SK-N-SH treated with all-trans-retinoic acid at 6 μM for 48 hours (cell line): ENCODE measurements around the gene GDF9.
"Not testable (repeated sequence)": the region's sequence is repeated elsewhere in the genome, so short reads cannot be mapped to it uniquely, and the experiment has no call there.

ENCODE experiments used
- OSR1 ChIP-seq: fragments of 250-450 bp; sonication (Bioruptor Pico); IDR thresholded peaks from 2 replicates; pipeline ENCODE4 v1.8.0; 2022; ENCODE audit warnings: moderate library complexity, mild to moderate bottlenecking, inconsistent platforms
- TCF4 ChIP-seq: fragments of 250-450 bp; sonication (Bioruptor Pico); IDR thresholded peaks from 2 replicates; pipeline ENCODE4 v1.8.0; 2021; ENCODE audit warnings: mild to moderate bottlenecking, moderate library complexity, borderline replicate concordance
- ZNF8 ChIP-seq: fragments of 450-650 bp; formaldehyde crosslinking; IDR thresholded peaks from 2 replicates; pipeline ENCODE4 v1.5.0; 2020; ENCODE audit warnings: mild to moderate bottlenecking, moderate library complexity
- TF ChIP-seq, protein P1 (sequence below): fragments of 250-450 bp; sonication (Bioruptor Pico); IDR thresholded peaks from 2 replicates; pipeline ENCODE4 v1.8.0; 2020; ENCODE audit warnings: mild to moderate bottlenecking, moderate library complexity, borderline replicate concordance

DNA sequence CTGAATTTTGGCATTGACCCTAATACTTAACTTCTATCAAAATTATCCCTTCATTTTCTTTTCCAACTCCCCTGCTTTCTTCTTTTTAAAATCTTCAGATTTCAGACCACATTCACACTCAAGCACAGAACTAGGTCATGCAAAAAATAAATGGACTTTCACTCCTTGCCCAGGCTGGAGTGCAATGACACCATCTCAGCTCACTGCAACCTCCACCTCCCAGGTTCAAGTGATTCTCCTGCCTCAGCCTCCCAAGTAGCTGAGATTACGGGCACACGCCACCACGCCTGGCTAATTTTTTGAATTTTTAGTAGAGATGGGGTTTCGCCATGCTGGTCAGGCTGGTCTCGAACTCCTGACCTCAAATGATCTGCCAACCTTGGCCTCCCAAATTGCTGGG lies 11.3 kb downstream of the GDF9 start:
- not testable (repeated sequence) for TF ChIP-seq OSR1 (CRISPR knock-in tag); TCF4; ZNF8 (CRISPR knock-in tag)
- TF ChIP-seq, protein P1, sequence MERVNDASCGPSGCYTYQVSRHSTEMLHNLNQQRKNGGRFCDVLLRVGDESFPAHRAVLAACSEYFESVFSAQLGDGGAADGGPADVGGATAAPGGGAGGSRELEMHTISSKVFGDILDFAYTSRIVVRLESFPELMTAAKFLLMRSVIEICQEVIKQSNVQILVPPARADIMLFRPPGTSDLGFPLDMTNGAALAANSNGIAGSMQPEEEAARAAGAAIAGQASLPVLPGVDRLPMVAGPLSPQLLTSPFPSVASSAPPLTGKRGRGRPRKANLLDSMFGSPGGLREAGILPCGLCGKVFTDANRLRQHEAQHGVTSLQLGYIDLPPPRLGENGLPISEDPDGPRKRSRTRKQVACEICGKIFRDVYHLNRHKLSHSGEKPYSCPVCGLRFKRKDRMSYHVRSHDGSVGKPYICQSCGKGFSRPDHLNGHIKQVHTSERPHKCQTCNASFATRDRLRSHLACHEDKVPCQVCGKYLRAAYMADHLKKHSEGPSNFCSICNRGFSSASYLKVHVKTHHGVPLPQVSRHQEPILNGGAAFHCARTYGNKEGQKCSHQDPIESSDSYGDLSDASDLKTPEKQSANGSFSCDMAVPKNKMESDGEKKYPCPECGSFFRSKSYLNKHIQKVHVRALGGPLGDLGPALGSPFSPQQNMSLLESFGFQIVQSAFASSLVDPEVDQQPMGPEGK (CRISPR knock-in tag), result not testable (repeated sequence)
